ENCODE data around the gene CCDC146. TPM values are rescaled to one million over a fixed set of nuclear protein-coding genes. Genes with fewer than 3 reads are reported as not detected.

The CCDC146 gene
- total RNA-seq, 1 experiment from 2014 or later: 1.1 TPM

DNA sequence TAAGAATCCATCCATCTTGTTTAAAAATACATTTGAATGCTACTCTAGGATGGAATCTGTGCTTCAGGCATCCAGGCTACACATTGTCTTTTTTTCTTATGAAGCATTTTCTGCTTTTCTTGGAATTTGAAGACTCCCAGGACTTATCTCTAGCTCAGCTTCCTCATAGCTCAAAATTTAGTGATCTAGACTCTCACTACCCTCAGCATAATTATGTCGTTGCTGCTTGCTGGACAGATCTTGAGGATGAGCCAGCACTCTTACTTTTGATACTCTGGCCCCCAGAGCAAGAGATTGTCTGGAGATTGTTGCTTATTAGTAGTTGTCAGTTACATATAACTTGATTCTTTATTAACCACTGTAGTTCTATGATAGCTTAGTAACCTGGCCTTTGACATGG, 160.5 kb downstream of the CCDC146 start:
- ATAC-seq (no peak), DNase-seq (ENCODE audit: low spot score) (no peak)
- no peaks in the 10 kb centered on the region for H3K36me3 Mint-ChIP-seq
- peaks cover 6% of the 10 kb centered on the region for H3K9me3 Mint-ChIP-seq
- POLR2A ChIA-PET: no interaction called here
- H3K27ac Mint-ChIP-seq: no peak overlapping the region
- CTCF ChIA-PET: interaction anchor here (2.0 kb wide), 1 partner anchor 36 kb away, joined by 7 read pairs; no protein-coding TSS in a partner anchor
- no peak for TF ChIP-seq KAT7 (CRISPR knock-in tag; IDR thresholded peaks at IDR 0.05; ENCODE audit: borderline replicate concordance)
- TF ChIP-seq, protein P1, sequence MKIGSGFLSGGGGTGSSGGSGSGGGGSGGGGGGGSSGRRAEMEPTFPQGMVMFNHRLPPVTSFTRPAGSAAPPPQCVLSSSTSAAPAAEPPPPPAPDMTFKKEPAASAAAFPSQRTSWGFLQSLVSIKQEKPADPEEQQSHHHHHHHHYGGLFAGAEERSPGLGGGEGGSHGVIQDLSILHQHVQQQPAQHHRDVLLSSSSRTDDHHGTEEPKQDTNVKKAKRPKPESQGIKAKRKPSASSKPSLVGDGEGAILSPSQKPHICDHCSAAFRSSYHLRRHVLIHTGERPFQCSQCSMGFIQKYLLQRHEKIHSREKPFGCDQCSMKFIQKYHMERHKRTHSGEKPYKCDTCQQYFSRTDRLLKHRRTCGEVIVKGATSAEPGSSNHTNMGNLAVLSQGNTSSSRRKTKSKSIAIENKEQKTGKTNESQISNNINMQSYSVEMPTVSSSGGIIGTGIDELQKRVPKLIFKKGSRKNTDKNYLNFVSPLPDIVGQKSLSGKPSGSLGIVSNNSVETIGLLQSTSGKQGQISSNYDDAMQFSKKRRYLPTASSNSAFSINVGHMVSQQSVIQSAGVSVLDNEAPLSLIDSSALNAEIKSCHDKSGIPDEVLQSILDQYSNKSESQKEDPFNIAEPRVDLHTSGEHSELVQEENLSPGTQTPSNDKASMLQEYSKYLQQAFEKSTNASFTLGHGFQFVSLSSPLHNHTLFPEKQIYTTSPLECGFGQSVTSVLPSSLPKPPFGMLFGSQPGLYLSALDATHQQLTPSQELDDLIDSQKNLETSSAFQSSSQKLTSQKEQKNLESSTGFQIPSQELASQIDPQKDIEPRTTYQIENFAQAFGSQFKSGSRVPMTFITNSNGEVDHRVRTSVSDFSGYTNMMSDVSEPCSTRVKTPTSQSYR (CRISPR knock-in tag; IDR thresholded peaks at IDR 0.05): no peak
- TF ChIP-seq, protein P2, sequence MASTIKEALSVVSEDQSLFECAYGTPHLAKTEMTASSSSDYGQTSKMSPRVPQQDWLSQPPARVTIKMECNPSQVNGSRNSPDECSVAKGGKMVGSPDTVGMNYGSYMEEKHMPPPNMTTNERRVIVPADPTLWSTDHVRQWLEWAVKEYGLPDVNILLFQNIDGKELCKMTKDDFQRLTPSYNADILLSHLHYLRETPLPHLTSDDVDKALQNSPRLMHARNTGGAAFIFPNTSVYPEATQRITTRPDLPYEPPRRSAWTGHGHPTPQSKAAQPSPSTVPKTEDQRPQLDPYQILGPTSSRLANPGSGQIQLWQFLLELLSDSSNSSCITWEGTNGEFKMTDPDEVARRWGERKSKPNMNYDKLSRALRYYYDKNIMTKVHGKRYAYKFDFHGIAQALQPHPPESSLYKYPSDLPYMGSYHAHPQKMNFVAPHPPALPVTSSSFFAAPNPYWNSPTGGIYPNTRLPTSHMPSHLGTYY (CRISPR knock-in tag; IDR thresholded peaks at IDR 0.05): no peak
- TF ChIP-seq ATF1 (CRISPR knock-in tag; IDR thresholded peaks at IDR 0.05): no peak
- TF ChIP-seq ZNF671 (CRISPR knock-in tag; IDR thresholded peaks at IDR 0.05): no peak
- no peak for TF ChIP-seq ETV6 (CRISPR knock-in tag; IDR thresholded peaks at IDR 0.05)
- no peak for TF ChIP-seq MXD4 (CRISPR knock-in tag; IDR thresholded peaks at IDR 0.05; ENCODE audit: borderline replicate concordance)
- TF ChIP-seq CREB1 (CRISPR knock-in tag; IDR thresholded peaks at IDR 0.05): no peak
- TF ChIP-seq, protein P3, sequence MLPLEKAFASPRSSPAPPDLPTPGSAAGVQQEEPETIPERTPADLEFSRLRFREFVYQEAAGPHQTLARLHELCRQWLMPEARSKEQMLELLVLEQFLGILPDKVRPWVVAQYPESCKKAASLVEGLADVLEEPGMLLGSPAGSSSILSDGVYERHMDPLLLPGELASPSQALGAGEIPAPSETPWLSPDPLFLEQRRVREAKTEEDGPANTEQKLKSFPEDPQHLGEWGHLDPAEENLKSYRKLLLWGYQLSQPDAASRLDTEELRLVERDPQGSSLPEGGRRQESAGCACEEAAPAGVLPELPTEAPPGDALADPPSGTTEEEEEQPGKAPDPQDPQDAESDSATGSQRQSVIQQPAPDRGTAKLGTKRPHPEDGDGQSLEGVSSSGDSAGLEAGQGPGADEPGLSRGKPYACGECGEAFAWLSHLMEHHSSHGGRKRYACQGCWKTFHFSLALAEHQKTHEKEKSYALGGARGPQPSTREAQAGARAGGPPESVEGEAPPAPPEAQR (CRISPR knock-in tag; IDR thresholded peaks at IDR 0.05): no peak
- TF ChIP-seq JAZF1 (CRISPR knock-in tag; IDR thresholded peaks at IDR 0.05): no peak
- TF ChIP-seq ESRRA (CRISPR knock-in tag; IDR thresholded peaks at IDR 0.05; ENCODE audit: borderline replicate concordance): no peak
- no peak for TF ChIP-seq RELA (CRISPR knock-in tag; IDR thresholded peaks at IDR 0.05; ENCODE audit: borderline replicate concordance)
- TF ChIP-seq, protein P4, sequence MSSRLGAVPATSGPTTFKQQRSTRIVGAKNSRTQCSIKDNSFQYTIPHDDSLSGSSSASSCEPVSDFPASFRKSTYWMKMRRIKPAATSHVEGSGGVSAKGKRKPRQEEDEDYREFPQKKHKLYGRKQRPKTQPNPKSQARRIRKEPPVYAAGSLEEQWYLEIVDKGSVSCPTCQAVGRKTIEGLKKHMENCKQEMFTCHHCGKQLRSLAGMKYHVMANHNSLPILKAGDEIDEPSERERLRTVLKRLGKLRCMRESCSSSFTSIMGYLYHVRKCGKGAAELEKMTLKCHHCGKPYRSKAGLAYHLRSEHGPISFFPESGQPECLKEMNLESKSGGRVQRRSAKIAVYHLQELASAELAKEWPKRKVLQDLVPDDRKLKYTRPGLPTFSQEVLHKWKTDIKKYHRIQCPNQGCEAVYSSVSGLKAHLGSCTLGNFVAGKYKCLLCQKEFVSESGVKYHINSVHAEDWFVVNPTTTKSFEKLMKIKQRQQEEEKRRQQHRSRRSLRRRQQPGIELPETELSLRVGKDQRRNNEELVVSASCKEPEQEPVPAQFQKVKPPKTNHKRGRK (CRISPR knock-in tag; IDR thresholded peaks at IDR 0.05; ENCODE audit: borderline replicate concordance): no peak
- TF ChIP-seq, protein P5, sequence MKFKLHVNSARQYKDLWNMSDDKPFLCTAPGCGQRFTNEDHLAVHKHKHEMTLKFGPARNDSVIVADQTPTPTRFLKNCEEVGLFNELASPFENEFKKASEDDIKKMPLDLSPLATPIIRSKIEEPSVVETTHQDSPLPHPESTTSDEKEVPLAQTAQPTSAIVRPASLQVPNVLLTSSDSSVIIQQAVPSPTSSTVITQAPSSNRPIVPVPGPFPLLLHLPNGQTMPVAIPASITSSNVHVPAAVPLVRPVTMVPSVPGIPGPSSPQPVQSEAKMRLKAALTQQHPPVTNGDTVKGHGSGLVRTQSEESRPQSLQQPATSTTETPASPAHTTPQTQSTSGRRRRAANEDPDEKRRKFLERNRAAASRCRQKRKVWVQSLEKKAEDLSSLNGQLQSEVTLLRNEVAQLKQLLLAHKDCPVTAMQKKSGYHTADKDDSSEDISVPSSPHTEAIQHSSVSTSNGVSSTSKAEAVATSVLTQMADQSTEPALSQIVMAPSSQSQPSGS (CRISPR knock-in tag; IDR thresholded peaks at IDR 0.05; ENCODE audit: borderline replicate concordance, low read depth): no peak
- TF ChIP-seq ZBTB21 (CRISPR knock-in tag; IDR thresholded peaks at IDR 0.05; ENCODE audit: borderline replicate concordance): no peak
- no peak overlapping the region for H3K4me3 Mint-ChIP-seq
- H3K27me3 Mint-ChIP-seq (ENCODE audit: low read depth): peaks cover 3% of the 10 kb centered on the region; the same call in 1 of the 2 replicates
- no peaks in the 10 kb centered on the region for H3K4me1 Mint-ChIP-seq

DNA sequence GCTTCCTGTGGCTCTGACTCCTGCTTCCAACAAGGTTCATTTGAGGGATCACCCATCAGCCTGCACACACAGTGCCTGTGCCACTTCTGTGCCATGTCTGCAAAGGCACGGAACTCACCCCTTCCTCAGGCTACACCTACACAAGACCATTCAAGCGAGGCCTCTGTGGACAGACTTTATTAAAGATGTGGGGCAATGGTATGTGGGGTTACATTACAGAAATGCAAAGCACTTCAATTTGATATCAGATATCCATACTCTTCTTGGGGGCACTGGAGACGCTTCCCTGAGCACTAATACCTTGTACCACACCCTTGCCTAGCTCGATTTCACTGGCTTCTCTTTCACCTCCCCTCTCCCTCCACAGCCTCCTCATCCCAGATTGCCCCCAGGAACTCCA, 161.6 kb downstream of the CCDC146 start:
- Mint-ChIP-seq H3K4me3 (no peak overlapping the region), H3K4me1 (no peaks in the 10 kb centered on the region), H3K9me3 (peaks cover 15% of the 10 kb centered on the region), H3K27me3 (ENCODE audit: low read depth) (peaks cover 3% of the 10 kb centered on the region), H3K36me3 (no peaks in the 10 kb centered on the region), H3K27ac (no peak overlapping the region)
- ChIA-PET CTCF (interaction anchor here (2.0 kb wide), 1 partner anchor 37 kb away, joined by 7 read pairs; no protein-coding TSS in a partner anchor), POLR2A (no interaction called here)
- TF ChIP-seq MYBL2 (CRISPR knock-in tag; IDR thresholded peaks at IDR 0.05) (no peak), ZNF416 (CRISPR knock-in tag; IDR thresholded peaks at IDR 0.05) (no peak), NR3C1 (CRISPR knock-in tag; conservative IDR thresholded peaks at IDR 0.05; ENCODE audit: low read depth) (no peak), ZNF671 (CRISPR knock-in tag; IDR thresholded peaks at IDR 0.05) (no peak)
- DNase-seq (ENCODE audit: low spot score) (no peak), ATAC-seq (no peak)

Data from WTC11 (cell line).